ENCODE data around the gene DLG2. TPM values are rescaled to one million over a fixed set of nuclear protein-coding genes. Genes with fewer than 3 reads are reported as not detected.
"Not testable (repeated sequence)": the region's sequence is repeated elsewhere in the genome, so short reads cannot be mapped to it uniquely, and the experiment has no call there.

The DLG2 gene
- total RNA-seq, 1 donor from 2014 or later = 6.7 TPM

DNA sequence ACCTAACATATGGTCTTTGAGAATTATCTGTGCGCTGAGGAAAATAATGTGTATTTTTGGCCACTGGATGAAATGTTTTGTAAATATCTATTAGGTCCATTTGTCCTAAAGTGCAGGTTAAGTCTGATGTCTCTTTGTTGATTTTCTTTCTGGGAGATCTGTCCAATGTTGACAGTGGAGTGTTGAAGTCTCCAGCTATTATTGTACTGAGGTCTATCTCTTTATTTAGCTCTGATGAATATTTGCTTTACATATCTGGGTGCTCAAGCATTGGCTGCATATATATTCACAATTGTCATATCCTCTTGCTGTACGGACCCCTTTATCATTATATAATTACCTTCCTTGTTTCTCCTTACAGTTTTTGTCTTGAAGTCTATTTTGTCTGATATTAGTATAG lies 833.8 kb downstream of the DLG2 start:
- Mint-ChIP-seq H3K4me3 (no peak overlapping the region), H3K36me3 (peaks cover 1% of the 10 kb centered on the region), H3K9me3 (peaks cover 12% of the 10 kb centered on the region), H3K27ac (no peak overlapping the region), H3K27me3 (ENCODE audit: low read depth) (peaks cover 17% of the 10 kb centered on the region), H3K4me1 (no peaks in the 10 kb centered on the region)
- no peak for TF ChIP-seq CTCF (IDR thresholded peaks at IDR 0.05; ENCODE audit: unreplicated experiment)
- no peak for DNase-seq (ENCODE audit: low spot score in 2 of 2, unreplicated experiment in 2 of 2)

DNA sequence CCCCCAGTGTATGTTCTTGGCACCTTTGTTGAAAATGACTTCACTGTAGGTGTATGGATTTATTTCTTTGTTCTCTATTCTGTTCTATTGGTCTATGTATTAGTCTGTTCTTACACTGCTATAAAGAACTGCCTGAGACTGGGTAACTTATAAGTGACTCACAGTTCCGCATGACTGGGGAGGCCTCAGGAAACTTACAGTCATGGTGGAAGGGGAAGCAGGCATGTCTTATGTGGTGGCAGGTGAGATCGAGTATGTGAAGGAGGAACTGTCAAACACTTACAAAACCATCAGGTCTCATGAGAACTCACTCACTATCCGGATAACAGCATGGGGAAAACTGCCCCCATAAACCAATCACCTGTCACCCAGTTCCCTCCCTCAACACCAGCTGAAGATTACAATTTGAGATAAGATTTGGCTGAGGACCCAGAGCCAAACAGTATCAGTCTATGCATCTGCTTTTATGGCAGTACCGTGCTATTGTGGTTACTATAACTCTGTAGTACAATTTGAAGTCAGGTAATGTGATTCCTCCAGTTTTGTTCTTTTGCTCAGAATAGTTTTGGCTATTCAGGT lies 836.2 kb downstream of the DLG2 start:
- peaks cover 15% of the 10 kb centered on the region for H3K27me3 Mint-ChIP-seq (ENCODE audit: low read depth)
- H3K36me3 Mint-ChIP-seq = no peaks in the 10 kb centered on the region
- no peak for TF ChIP-seq CTCF (IDR thresholded peaks at IDR 0.05; ENCODE audit: unreplicated experiment)
- no peak overlapping the region for H3K4me3 Mint-ChIP-seq
- no peak for DNase-seq (ENCODE audit: low spot score in 2 of 2, unreplicated experiment in 2 of 2)
- peaks cover 8% of the 10 kb centered on the region for H3K9me3 Mint-ChIP-seq
- no peak overlapping the region for H3K27ac Mint-ChIP-seq
- no peaks in the 10 kb centered on the region for H3K4me1 Mint-ChIP-seq

DNA sequence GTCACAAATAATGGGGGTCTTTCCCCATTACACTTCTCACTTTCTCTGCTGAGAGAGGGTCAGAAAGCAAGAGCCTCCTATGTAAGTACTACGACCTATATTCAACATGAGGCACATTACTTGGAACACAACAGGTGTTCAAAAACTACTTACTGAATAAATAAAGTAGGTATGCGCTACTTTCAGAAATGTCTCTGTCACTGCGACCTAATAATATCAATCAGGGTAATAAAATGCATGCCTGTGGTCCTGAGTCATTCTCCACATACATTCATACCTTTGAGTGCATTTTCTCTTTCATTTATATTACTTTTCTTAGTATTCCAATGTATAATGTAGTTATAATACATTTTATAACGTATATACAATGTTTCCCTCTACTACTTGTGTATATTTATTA lies 838.9 kb downstream of the DLG2 start:
- H3K27me3 Mint-ChIP-seq (ENCODE audit: low read depth) = peaks cover 3% of the 10 kb centered on the region
- no peak overlapping the region for H3K27ac Mint-ChIP-seq
- DNase-seq (ENCODE audit: low spot score in 2 of 2, unreplicated experiment in 2 of 2) = no peak
- no peak for TF ChIP-seq CTCF (IDR thresholded peaks at IDR 0.05; ENCODE audit: unreplicated experiment)
- H3K4me1 Mint-ChIP-seq = no peaks in the 10 kb centered on the region
- H3K4me3 Mint-ChIP-seq = no peak overlapping the region
- H3K36me3 Mint-ChIP-seq = no peaks in the 10 kb centered on the region
- peaks cover 8% of the 10 kb centered on the region for H3K9me3 Mint-ChIP-seq

DNA sequence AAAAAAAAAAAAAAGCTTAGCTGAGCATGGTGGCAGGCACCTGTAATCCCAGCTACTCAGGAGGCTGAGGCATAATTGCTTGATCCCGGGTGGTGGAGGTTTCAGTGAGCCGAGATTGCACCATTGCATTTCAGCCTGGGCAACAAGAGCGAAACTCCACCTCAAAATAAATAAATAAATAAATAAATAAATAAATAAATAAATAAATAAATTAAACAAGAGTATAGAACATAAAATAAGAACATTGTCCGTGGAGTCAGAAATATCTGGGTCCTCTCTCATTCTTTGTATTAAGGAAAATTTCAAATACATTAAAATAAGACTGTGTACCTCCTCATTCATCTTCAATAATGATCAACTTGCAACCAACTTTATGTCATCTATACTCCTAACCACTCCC lies 843.0 kb downstream of the DLG2 start:
- not testable (repeated sequence) for H3K4me1 Mint-ChIP-seq; H3K36me3 Mint-ChIP-seq; DNase-seq (ENCODE audit: low spot score in 2 of 2, unreplicated experiment in 2 of 2); H3K4me3 Mint-ChIP-seq; H3K27ac Mint-ChIP-seq; H3K27me3 Mint-ChIP-seq (ENCODE audit: low read depth); H3K9me3 Mint-ChIP-seq

- DNase-seq (ENCODE audit: low spot score in 2 of 2, unreplicated experiment in 2 of 2) = no peak
- Mint-ChIP-seq H3K27ac (no peak overlapping the region), H3K4me1 (peaks cover 1% of the 10 kb centered on the region), H3K27me3 (ENCODE audit: low read depth) (no peaks in the 10 kb centered on the region), H3K36me3 (no peaks in the 10 kb centered on the region), H3K9me3 (no peaks in the 10 kb centered on the region), H3K4me3 (no peak overlapping the region)
- TF ChIP-seq CTCF (IDR thresholded peaks at IDR 0.05; ENCODE audit: unreplicated experiment) = peak; percentile 39
These were observed 846.4 kb downstream of the DLG2 start for GRCh38 chr11:84780689-84781293.

- Mint-ChIP-seq H3K36me3 (no peaks in the 10 kb centered on the region), H3K27me3 (ENCODE audit: low read depth) (no peaks in the 10 kb centered on the region), H3K4me3 (no peak overlapping the region), H3K4me1 (no peaks in the 10 kb centered on the region), H3K9me3 (peaks cover 19% of the 10 kb centered on the region), H3K27ac (no peak overlapping the region)
- no peak for DNase-seq (ENCODE audit: low spot score in 2 of 2, unreplicated experiment in 2 of 2)
- no peak for TF ChIP-seq CTCF (IDR thresholded peaks at IDR 0.05; ENCODE audit: unreplicated experiment)
These were observed 851.6 kb downstream of the DLG2 start for GRCh38 chr11:84775503-84775902.

All from mesothelial cell of epicardium (in vitro differentiated cells).